IPS DF 6.9 (cell line): ENCODE data around the gene PNP.

ENCODE experiments used
- DNase-seq: peaks from one replicate; pipeline ENCODE4 v3.0.0-alpha.2; 2013; ENCODE audit warnings: low read depth, low spot score
- H3K27ac ChIP-seq: one replicate; pipeline ENCODE4 v1.5.1; 2013; ENCODE audit warnings: low read length, control low read depth
- H3K27me3 ChIP-seq: 2 replicates; pipeline ENCODE4 v1.6.1; 2013; ENCODE audit warnings: mild to moderate bottlenecking, low read length; ENCODE audit not compliant: control insufficient read depth, insufficient read depth
- H3K36me3 ChIP-seq: 2 replicates; pipeline ENCODE4 v1.6.1; 2013; ENCODE audit warnings: low read length; ENCODE audit not compliant: control insufficient read depth, insufficient read depth
- H3K4me1 ChIP-seq: 2 replicates; pipeline ENCODE4 v1.6.1; 2013; ENCODE audit warnings: low read length; ENCODE audit not compliant: control insufficient read depth, insufficient read depth
- H3K4me3 ChIP-seq: 2 replicates; pipeline ENCODE4 v1.5.1; 2013; ENCODE audit warnings: mild to moderate bottlenecking, low read length
- H3K9me3 ChIP-seq: 2 replicates; pipeline ENCODE4 v1.6.1; 2013; ENCODE audit warnings: low read length, inconsistent platforms; ENCODE audit not compliant: control insufficient read depth, insufficient read depth
- WGBS: extraction: QIAGEN DNeasy Blood & Tissue Kit; methylation state at CpG from one replicate; pipeline ENCODE4 v1.1.7; 2013; ENCODE audit warnings: mixed read lengths, missing lambda C conversion rate; ENCODE audit not compliant: insufficient read length, insufficient coverage; 5-methylcytosine and 5-hydroxymethylcytosine counted together

Gene PNP

DNA sequence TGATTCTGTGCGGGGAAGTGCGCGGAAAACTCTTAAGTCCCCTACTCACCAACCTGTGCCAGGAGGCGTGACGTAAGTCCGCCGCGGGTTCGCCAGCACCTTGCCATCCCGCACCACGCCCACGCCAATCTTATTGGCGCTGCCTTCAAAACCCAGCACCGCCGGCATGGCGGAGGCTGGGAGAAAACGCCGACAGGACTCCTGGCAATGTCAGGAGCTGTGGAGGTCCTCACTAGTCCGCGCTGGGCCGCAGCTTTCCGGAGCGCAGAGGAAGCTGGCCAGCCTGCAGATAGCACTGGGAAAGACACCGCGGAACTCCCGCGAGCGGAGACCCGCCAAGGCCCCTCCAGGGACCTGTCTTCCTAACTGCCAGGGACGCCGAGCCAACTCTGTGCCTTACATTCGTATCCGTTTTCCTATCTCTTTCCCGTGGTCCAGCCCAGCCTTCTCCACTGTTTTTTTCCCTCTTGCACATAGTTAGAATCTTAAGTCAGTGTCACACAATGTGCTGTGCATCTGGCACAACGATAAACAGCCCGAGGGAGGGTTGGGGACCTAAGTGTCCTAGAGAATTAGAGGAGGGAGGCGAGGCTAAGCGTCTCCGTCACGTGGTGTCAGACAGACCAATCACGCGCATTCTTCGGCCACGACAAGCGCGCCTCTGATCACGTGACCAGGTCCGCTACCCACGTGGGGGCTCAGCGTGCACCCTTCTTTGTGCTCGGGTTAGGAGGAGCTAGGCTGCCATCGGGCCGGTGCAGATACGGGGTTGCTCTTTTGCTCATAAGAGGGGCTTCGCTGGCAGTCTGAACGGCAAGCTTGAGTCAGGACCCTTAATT lies 14.5 kb upstream of the PNP start, which contains the start of the genes APEX1 and OSGEP:
APEX1 (plus strand) TSS at position 711 of the 839 bp plus-strand sequence. CDS start 420 bp downstream, outside the sequence.
OSGEP (minus strand) TSS at position 297 of the 839 bp plus-strand sequence; CDS start at position 168, 129 bp downstream.
- Histone ChIP-seq H3K27ac (no peak within 1 kb of the TSS), H3K9me3 (no peaks in the 10 kb centered on the region), H3K4me1 (no peaks in the 10 kb centered on the region), H3K4me3 (peak within 1 kb of the TSS; percentile 85), H3K36me3 (peaks cover 23% of the 10 kb centered on the region; the same call in 1 of the 2 replicates), H3K27me3 (no peaks in the 10 kb centered on the region)
- WGBS, result no CpG with 5 or more reads among the region's 56 CpGs
- DNase-seq, result peak; percentile 99

DNA sequence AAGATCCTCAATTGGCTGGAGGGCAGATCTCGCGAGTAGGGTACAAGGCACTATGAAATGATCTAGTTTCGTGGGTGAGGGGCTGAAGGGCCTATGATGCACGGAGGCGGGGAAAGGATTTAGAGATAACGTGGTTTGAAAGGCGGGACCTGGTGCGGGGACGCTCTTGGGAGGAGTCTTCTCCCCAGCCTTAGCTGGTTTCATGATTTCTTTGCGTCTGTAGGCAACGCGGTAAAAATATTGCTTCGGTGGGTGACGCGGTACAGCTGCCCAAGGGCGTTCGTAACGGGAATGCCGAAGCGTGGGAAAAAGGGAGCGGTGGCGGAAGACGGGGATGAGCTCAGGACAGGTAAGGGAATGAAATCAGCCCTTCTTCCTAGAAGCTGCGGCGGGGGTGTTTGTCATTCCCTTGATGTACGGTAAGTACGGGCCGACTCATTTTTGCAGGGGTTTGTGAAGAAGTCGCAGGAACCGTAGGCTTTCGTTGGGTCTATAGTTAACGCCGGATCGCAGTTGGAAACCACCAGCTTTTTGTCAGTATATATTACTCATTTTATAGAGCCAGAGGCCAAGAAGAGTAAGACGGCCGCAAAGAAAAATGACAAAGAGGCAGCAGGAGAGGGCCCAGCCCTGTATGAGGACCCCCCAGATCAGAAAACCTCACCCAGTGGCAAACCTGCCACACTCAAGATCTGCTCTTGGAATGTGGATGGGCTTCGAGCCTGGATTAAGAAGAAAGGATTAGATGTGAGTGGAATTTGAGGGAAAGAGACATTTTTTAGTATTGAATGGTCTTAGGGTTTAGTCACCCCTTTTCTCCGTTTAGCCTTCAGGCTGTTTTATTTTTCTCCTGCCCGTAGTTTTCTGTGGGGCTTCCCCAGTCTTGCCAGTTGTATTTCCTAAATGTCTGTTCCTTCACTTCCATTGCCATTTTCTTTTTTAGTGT lies 13.6 kb upstream of the PNP start:
- no peaks in the 10 kb centered on the region for H3K4me1 ChIP-seq
- H3K27me3 ChIP-seq, result no peaks in the 10 kb centered on the region
- H3K9me3 ChIP-seq, result no peaks in the 10 kb centered on the region
- peak overlapping the region; percentile 85 for H3K4me3 ChIP-seq
- DNase-seq, result no peak
- no peak overlapping the region for H3K27ac ChIP-seq
- 100% methylated on average over 1 of the region's 39 CpGs for WGBS
- H3K36me3 ChIP-seq, result peaks cover 23% of the 10 kb centered on the region; the same call in 1 of the 2 replicates

DNA sequence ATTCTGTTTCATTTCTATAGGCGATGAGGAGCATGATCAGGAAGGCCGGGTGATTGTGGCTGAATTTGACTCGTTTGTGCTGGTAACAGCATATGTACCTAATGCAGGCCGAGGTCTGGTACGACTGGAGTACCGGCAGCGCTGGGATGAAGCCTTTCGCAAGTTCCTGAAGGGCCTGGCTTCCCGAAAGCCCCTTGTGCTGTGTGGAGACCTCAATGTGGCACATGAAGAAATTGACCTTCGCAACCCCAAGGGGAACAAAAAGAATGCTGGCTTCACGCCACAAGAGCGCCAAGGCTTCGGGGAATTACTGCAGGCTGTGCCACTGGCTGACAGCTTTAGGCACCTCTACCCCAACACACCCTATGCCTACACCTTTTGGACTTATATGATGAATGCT lies 12.2 kb upstream of the PNP start:
- Histone ChIP-seq H3K4me1 (no peaks in the 10 kb centered on the region), H3K36me3 (peaks cover 21% of the 10 kb centered on the region; the same call in 1 of the 2 replicates), H3K27ac (no peak overlapping the region), H3K27me3 (no peaks in the 10 kb centered on the region), H3K4me3 (no peak overlapping the region), H3K9me3 (no peaks in the 10 kb centered on the region)
- no CpG with 5 or more reads among the region's 13 CpGs for WGBS
- DNase-seq, result no peak

DNA sequence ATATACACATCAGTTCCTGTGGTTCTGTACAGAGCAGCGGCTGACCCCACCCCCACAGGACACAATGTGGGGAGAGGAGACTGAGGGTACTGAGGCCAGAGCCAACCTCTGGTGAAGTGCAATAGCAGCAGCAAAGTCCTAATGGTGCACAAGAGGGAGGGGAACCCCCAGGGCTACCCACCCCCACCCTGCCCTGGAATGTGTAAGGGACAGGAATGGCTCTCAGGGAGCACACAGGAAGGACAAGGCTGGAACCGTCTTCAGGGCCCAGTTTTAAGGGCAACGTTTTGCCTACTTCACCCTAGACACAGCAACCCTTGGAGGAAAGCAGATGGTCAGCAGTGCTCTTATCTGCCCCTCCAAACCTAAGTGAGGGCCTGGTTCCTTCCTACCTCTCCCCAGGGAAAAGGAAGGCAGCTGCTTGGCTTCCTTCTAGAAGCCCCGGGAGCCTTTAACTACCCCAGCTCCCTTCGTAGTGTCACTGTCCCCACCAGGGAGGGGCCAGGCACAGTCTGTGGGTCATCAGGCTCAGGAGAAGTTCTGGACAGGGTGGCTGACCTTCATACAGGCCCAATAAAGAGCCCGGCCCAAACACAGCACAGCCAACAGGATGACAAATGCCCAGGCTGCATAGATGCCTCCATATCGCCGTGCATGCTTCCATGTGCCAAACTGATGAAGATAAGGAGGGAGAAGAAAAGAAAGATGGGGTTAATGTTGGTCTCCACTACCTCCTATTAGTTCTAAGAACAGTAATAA lies 11.0 kb upstream of the PNP start:
- no peak overlapping the region for H3K4me3 ChIP-seq
- no peaks in the 10 kb centered on the region for H3K4me1 ChIP-seq
- H3K27ac ChIP-seq, result no peak overlapping the region
- H3K36me3 ChIP-seq, result peaks cover 18% of the 10 kb centered on the region; the same call in 1 of the 2 replicates
- WGBS, result no CpG with 5 or more reads among the region's 8 CpGs
- no peaks in the 10 kb centered on the region for H3K9me3 ChIP-seq
- no peaks in the 10 kb centered on the region for H3K27me3 ChIP-seq
- no peak for DNase-seq

DNA sequence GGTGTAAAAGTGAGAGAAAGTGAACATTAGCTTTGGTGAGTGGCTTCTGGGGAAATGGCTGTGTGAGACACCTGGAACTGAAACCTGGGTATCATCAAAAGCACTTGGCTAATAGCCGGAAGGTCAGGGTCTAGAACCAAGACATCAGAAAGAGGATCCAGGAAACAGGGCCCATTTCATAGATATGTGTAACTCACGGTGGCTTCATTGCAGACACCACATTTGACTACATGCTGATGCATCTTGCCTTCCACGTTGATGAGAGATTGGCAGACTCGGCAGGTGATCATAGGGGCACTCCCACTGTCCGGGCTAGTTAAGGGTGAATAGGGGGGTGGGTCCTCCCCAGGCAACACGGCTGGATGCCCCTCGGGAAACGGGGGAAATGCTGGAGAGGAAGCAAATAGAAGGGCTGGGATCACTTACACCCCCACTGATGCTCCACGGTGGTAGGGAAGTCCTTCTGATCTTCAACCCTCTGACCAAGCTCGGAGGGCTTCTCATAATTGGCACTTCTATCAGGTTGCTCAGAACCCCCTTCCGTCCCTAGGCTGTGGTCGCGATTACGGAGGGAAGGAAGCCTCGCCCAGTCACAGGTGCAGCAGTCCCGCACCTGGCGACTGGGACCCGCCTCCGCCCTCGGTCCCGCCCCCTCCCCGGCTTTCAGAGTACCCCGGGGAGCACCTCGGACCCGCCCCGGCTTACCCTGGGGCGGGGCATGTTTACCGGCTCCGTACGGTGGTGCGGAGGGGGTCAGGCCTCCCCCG lies 8.6 kb upstream of the PNP start:
- H3K36me3 ChIP-seq, result peaks cover 18% of the 10 kb centered on the region; the same call in 1 of the 2 replicates
- DNase-seq, result no peak
- no peaks in the 10 kb centered on the region for H3K9me3 ChIP-seq
- no peaks in the 10 kb centered on the region for H3K4me1 ChIP-seq
- H3K27ac ChIP-seq, result no peak overlapping the region
- H3K4me3 ChIP-seq, result peak overlapping the region; percentile 70
- no CpG with 5 or more reads among the region's 32 CpGs for WGBS
- no peaks in the 10 kb centered on the region for H3K27me3 ChIP-seq

DNA sequence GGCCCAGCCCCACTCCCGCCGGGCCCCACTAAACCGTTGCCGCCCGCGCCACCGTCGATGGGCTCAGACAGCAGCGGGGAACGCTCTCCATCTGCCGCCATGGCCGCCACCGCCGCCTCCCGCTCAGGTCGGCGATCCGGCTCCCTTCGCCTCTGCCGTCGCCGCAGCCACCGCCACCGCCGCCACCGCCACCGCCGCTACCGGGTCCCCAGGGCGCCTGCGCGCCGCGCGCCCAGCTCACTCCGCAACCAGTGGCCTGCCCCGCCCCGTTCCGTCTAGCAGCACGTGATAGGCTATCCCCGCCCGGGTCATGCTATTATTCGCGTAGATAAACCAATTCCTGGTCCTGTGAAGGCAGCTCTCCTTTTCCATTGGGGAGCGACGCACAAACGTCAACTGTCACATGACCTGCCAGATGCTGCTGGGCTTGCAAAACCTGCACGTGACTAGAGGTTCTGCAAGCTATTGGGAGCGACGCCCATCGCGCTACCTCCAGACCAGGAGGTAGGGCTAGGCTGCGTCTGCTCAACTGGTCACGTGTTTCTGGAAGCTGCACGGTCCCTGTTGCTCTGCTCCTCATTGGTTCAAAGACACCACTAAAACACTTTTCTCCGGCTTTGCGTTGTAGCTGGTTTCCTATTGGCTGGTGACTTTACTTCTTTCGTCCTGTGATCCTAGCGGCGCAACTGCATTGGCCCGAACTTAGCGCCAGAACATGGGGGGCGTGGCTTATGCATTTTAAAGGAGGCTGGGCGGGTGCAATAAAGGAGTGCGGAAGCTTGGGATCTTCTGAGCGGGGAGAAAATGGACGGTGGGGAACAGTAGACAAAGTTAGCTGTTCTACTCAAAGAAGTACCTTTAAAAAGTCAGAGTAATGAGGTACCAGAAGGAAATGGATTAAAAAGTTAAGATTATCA lies 7.7 kb upstream of the PNP start, which contains the start of gene PIP4P1:
PIP4P1 (minus strand) TSS at position 210 of the 917 bp plus-strand sequence; CDS start at position 101, 109 bp downstream.
- no CpG with 5 or more reads among the region's 67 CpGs for WGBS
- Histone ChIP-seq H3K27ac (no peak within 1 kb of the TSS), H3K4me3 (peak within 1 kb of the TSS; percentile 70), H3K4me1 (no peaks in the 10 kb centered on the region), H3K9me3 (no peaks in the 10 kb centered on the region), H3K36me3 (peaks cover 16% of the 10 kb centered on the region; the same call in 1 of the 2 replicates), H3K27me3 (no peaks in the 10 kb centered on the region)
- peak; percentile 99 for DNase-seq

DNA sequence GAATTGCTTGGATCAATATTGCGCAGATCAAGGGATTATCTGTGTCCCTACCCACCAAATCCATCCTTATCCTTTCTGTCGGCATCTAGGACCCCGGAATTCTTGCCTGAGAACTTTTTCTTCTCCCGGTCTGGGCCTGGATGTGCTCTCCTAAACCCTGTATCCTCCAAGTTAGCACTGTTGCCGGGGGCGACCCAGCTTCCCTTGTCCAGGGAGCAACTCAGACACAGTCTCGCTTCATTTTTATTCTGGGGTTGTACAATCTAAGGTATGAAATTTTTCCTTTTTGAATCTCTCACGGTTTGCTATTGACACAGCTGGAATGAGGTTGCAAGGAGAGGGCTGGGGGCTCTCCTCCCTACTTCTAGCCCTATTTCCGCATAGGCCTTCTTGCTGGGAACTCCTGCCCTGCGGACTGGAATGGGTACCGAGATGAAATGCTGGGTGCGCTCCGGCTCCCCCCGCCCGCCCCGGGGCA lies 403 bp upstream of the PNP start:
- no CpG with 5 or more reads among the region's 16 CpGs for WGBS
- H3K27ac ChIP-seq, result no peak overlapping the region

DNA sequence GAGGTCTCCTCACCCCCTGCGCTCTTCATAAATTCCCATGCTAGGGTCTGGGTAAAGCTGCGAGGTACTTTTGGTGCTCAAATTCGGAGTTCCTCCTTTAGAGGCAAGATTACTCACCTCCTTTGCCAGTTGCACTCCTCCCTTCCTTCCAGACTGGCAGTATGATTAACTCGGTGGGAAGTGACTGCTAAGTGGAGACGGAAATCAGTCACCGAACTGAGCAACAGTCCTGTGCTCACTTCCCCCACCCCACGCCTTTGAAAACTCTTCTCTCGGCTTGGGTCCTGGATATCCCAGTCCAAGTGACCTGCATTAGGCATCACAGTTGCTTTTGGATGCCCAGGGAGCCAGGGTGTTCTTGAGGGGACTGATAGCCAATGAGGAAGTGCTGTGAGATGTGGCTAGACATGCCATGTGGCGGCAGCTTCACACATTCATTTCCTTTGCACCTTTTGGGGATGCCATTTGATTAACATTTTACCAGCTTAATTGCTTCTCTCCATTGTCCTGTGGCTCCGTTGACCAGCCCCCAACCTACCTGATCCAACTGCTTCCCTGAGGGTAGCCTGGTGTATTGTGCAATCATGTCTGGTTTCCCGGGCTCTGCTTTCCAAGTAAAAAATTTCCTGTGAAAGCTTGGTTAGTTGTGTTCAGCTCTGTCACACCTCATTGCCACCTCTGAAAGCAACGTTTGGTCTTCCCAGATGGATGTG lies 840 bp downstream of the PNP start:
- no CpG with 5 or more reads among the region's 12 CpGs for WGBS
- no peak overlapping the region for H3K27ac ChIP-seq
- H3K36me3 ChIP-seq, result peaks cover 12% of the 10 kb centered on the region; the same call in 1 of the 2 replicates
- DNase-seq, result no peak
- no peaks in the 10 kb centered on the region for H3K27me3 ChIP-seq
- H3K9me3 ChIP-seq, result no peaks in the 10 kb centered on the region
- H3K4me3 ChIP-seq, result peak overlapping the region; percentile 89; the same call in 1 of the 2 replicates
- H3K4me1 ChIP-seq, result no peaks in the 10 kb centered on the region

More for the DNA sequence above, 403 bp upstream of the PNP start:
- Histone ChIP-seq H3K27me3 (no peaks in the 10 kb centered on the region), H3K36me3 (peaks cover 7% of the 10 kb centered on the region; the same call in 1 of the 2 replicates), H3K4me3 (peak overlapping the region; percentile 89; the same call in 1 of the 2 replicates), H3K4me1 (no peaks in the 10 kb centered on the region), H3K9me3 (no peaks in the 10 kb centered on the region)
- DNase-seq, result no peak
